ENCODE measurements around the gene IQGAP3. TPM values are rescaled to one million over a fixed set of nuclear protein-coding genes. Genes with fewer than 3 reads are reported as not detected.
"Not testable (repeated sequence)": the region's sequence is repeated elsewhere in the genome, so short reads cannot be mapped to it uniquely, and the experiment has no call there.

The IQGAP3 gene
- polyA plus RNA-seq, 3 donors from 2014 or later = not detected

GRCh38 chr1:156591432-156592157 lies 19.2 kb upstream of the IQGAP3 start, which contains the start of gene NAXE:
Gene NAXE, plus strand, starts transcription at chr1:156591776. Its CDS starts 29 bp downstream, at chr1:156591805.
- Mint-ChIP-seq H3K4me3 (peak within 1 kb of the TSS; percentile 88 to 93 (median 91)), H3K4me1 (peaks cover 17 to 21% of the 10 kb centered on the region in 2 donors)
- DNase-seq = peak; percentile 70 to 74 (median 74)

GRCh38 chr1:156591181-156591431 lies 18.7 kb upstream of the IQGAP3 start:
- H3K36me3 Mint-ChIP-seq = peaks cover 3 to 8% (median 8%) of the 10 kb centered on the region in 3 donors

More at GRCh38 chr1:156591432-156592157, 19.2 kb upstream of the IQGAP3 start, which contains the start of gene NAXE:
- peak within 1 kb of the TSS; percentile 90 to 96 (median 94) for H3K27ac Mint-ChIP-seq
- H3K9me3 Mint-ChIP-seq = no peaks in the 10 kb centered on the region
- H3K36me3 Mint-ChIP-seq = peaks cover 3 to 11% (median 8%) of the 10 kb centered on the region in 3 donors
- H3K27me3 Mint-ChIP-seq (ENCODE audit: low read depth in 3 of 3) = peaks cover 2% of the 10 kb centered on the region in 3 donors

GRCh38 chr1:156590326-156591180 lies 18.2 kb upstream of the IQGAP3 start:
- Mint-ChIP-seq H3K4me1 (peaks cover 17 to 21% of the 10 kb centered on the region in 2 donors), H3K27ac (peak overlapping the region; percentile 90 to 96 (median 94)), H3K9me3 (no peaks in the 10 kb centered on the region), H3K27me3 (ENCODE audit: low read depth in 3 of 3) (peaks cover 2% of the 10 kb centered on the region in 3 donors), H3K36me3 (peaks cover 3 to 7% (median 6%) of the 10 kb centered on the region in 3 donors), H3K4me3 (peak overlapping the region; percentile 88 to 93 (median 91))
- DNase-seq = no peak

More at GRCh38 chr1:156591181-156591431, 18.7 kb upstream of the IQGAP3 start:
- no peaks in the 10 kb centered on the region for H3K9me3 Mint-ChIP-seq
- peak overlapping the region; percentile 88 to 93 (median 91) for H3K4me3 Mint-ChIP-seq
- peaks cover 17 to 21% of the 10 kb centered on the region in 2 donors for H3K4me1 Mint-ChIP-seq
- peaks cover 2% of the 10 kb centered on the region in 3 donors for H3K27me3 Mint-ChIP-seq (ENCODE audit: low read depth in 3 of 3)
- peak overlapping the region; percentile 90 to 96 (median 94) for H3K27ac Mint-ChIP-seq
- DNase-seq = no peak

GRCh38 chr1:156589546-156589945 lies 17.2 kb upstream of the IQGAP3 start:
- no peaks in the 10 kb centered on the region for H3K9me3 Mint-ChIP-seq
- H3K4me1 Mint-ChIP-seq = peaks cover 17 to 19% of the 10 kb centered on the region in 2 donors
- H3K27ac Mint-ChIP-seq = no peak overlapping the region
- no peak overlapping the region for H3K4me3 Mint-ChIP-seq
- no peak for DNase-seq
- no peaks in the 10 kb centered on the region for H3K36me3 Mint-ChIP-seq
- H3K27me3 Mint-ChIP-seq (ENCODE audit: low read depth in 3 of 3) = peaks cover 0 to 2% (median 2%) of the 10 kb centered on the region in 3 donors

- not testable (repeated sequence) for H3K9me3 Mint-ChIP-seq; H3K4me3 Mint-ChIP-seq; H3K27ac Mint-ChIP-seq; H3K27me3 Mint-ChIP-seq (ENCODE audit: low read depth in 3 of 3); DNase-seq; H3K36me3 Mint-ChIP-seq
- H3K4me1 Mint-ChIP-seq = peaks cover 21 to 25% of the 10 kb centered on the region in 2 donors
These were observed 15.6 kb upstream of the IQGAP3 start for GRCh38 chr1:156587927-156588326.

GRCh38 chr1:156586892-156587477 lies 14.6 kb upstream of the IQGAP3 start:
- no peaks in the 10 kb centered on the region for H3K9me3 Mint-ChIP-seq
- peaks cover 13 to 19% of the 10 kb centered on the region in 2 donors for H3K4me1 Mint-ChIP-seq

GRCh38 chr1:156586323-156586722 lies 14.0 kb upstream of the IQGAP3 start:
- no peaks in the 10 kb centered on the region for H3K36me3 Mint-ChIP-seq
- no peak for DNase-seq
- H3K27me3 Mint-ChIP-seq (ENCODE audit: low read depth in 3 of 3) = peaks cover 2 to 5% (median 2%) of the 10 kb centered on the region in 3 donors
- peaks cover 11 to 19% of the 10 kb centered on the region in 2 donors for H3K4me1 Mint-ChIP-seq
- H3K27ac Mint-ChIP-seq = no peak overlapping the region
- no peaks in the 10 kb centered on the region for H3K9me3 Mint-ChIP-seq
- no peak overlapping the region for H3K4me3 Mint-ChIP-seq

More at GRCh38 chr1:156586892-156587477, 14.6 kb upstream of the IQGAP3 start:
- no peak for DNase-seq
- no peaks in the 10 kb centered on the region for H3K36me3 Mint-ChIP-seq
- H3K27ac Mint-ChIP-seq = no peak overlapping the region
- no peak overlapping the region for H3K4me3 Mint-ChIP-seq
- peaks cover 0 to 6% (median 3%) of the 10 kb centered on the region in 3 donors for H3K27me3 Mint-ChIP-seq (ENCODE audit: low read depth in 3 of 3)

- Mint-ChIP-seq H3K36me3 (no peaks in the 10 kb centered on the region), H3K9me3 (no peaks in the 10 kb centered on the region), H3K27me3 (ENCODE audit: low read depth in 3 of 3) (peaks cover 2 to 5% (median 2%) of the 10 kb centered on the region in 3 donors), H3K4me1 (peaks cover 12 to 13% of the 10 kb centered on the region in 2 donors), H3K4me3 (no peak overlapping the region), H3K27ac (no peak overlapping the region)
- no peak for DNase-seq
These were observed 12.4 kb upstream of the IQGAP3 start for GRCh38 chr1:156584813-156585212.

GRCh38 chr1:156583821-156584622 lies 11.7 kb upstream of the IQGAP3 start:
- H3K9me3 Mint-ChIP-seq = no peaks in the 10 kb centered on the region
- peak overlapping the region in 1 of 5 donors; percentile 33 for H3K4me3 Mint-ChIP-seq
- H3K36me3 Mint-ChIP-seq = no peaks in the 10 kb centered on the region
- H3K27me3 Mint-ChIP-seq (ENCODE audit: low read depth in 3 of 3) = peaks cover 2 to 5% (median 2%) of the 10 kb centered on the region in 3 donors
- DNase-seq = peak; percentile 62 to 71 (median 67)
- H3K4me1 Mint-ChIP-seq = peaks cover 12 to 13% of the 10 kb centered on the region in 2 donors
- peak overlapping the region in 2 of 6 donors; percentile 17 to 68 for H3K27ac Mint-ChIP-seq

- H3K36me3 Mint-ChIP-seq = no peaks in the 10 kb centered on the region
- H3K27ac Mint-ChIP-seq = peak overlapping the region; percentile 77 to 91 (median 82)
- no peak for DNase-seq
- peaks cover 12 to 13% of the 10 kb centered on the region in 2 donors for H3K4me1 Mint-ChIP-seq
- no peaks in the 10 kb centered on the region for H3K9me3 Mint-ChIP-seq
- H3K4me3 Mint-ChIP-seq = peak overlapping the region; percentile 49 to 85 (median 77)
- peaks cover 2 to 9% (median 2%) of the 10 kb centered on the region in 3 donors for H3K27me3 Mint-ChIP-seq (ENCODE audit: low read depth in 3 of 3)
These were observed 10.1 kb upstream of the IQGAP3 start for GRCh38 chr1:156582388-156583017.

- peaks cover 2 to 11% (median 2%) of the 10 kb centered on the region in 3 donors for H3K27me3 Mint-ChIP-seq (ENCODE audit: low read depth in 3 of 3)
- DNase-seq = no peak
- no peaks in the 10 kb centered on the region for H3K9me3 Mint-ChIP-seq
- H3K27ac Mint-ChIP-seq = peak overlapping the region; percentile 81 to 93 (median 87)
- peak overlapping the region; percentile 76 to 85 (median 81) for H3K4me3 Mint-ChIP-seq
- H3K4me1 Mint-ChIP-seq = peaks cover 12 to 13% of the 10 kb centered on the region in 2 donors
- H3K36me3 Mint-ChIP-seq = no peaks in the 10 kb centered on the region
These were observed 9.5 kb upstream of the IQGAP3 start for GRCh38 chr1:156581661-156582387.

GRCh38 chr1:156579472-156579871 lies 7.1 kb upstream of the IQGAP3 start, which contains the start of gene TTC24:
Gene TTC24, plus strand, starts transcription at chr1:156579723. Its CDS starts 1,642 bp downstream, at chr1:156581365.
- H3K36me3 Mint-ChIP-seq = no peaks in the 10 kb centered on the region
- peaks cover 2 to 15% (median 9%) of the 10 kb centered on the region in 3 donors for H3K27me3 Mint-ChIP-seq (ENCODE audit: low read depth in 3 of 3)
- H3K4me3 Mint-ChIP-seq = no peak within 1 kb of the TSS
- H3K9me3 Mint-ChIP-seq = no peaks in the 10 kb centered on the region
- no peak for DNase-seq
- H3K4me1 Mint-ChIP-seq = peaks cover 12 to 13% of the 10 kb centered on the region in 2 donors
- no peak within 1 kb of the TSS for H3K27ac Mint-ChIP-seq
